ENCODE data around the gene CLCN2.

CLCN2 gene

DNA sequence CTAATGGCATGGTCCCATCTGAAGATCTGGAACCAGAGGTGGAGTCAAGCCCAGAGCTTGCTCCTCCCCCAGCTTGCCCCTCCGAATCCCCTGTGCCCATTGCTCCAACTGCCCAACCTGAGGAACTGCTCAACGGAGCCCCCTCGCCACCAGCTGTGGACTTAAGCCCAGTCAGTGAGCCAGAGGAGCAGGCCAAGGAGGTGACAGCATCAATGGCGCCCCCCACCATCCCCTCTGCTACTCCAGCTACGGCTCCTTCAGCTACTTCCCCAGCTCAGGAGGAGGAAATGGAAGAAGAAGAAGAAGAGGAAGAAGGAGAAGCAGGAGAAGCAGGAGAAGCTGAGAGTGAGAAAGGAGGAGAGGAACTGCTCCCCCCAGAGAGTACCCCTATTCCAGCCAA is 39.7 kb downstream of the CLCN2 start:
- no peak for DNase-seq

DNA sequence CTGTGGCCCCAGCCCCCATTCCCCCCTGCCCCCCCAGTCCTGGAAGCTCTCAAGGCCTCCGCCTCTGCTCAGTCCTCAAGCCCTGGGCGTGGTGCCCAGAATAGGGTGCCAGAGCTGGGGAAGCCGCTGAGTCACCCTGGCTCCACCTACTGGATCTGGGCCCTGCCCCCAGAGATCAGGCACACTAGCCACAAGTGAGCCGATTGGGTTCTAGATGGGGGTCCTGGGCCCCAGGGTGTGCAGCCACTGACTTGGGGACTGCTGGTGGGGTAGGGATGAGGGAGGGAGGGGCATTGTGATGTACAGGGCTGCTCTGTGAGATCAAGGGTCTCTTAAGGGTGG is 41.3 kb downstream of the CLCN2 start:
- DNase-seq, result peak; percentile 72

DNA sequence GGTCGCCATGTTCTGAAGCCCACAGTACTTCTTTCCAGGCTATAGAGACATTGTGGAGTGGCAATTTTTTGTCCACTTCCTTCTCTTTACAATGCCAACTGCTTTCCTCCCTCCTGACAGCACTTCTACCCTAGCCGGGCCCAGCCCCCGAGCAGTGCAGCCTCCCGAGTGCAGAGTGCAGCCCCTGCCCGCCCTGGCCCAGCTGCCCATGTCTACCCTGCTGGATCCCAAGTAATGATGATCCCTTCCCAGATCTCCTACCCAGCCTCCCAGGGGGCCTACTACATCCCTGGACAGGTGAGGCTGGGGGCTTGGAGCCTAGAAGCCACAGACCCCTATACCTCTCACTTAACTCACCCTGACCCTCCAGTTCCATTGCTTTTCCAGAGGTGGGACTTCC is 44.2 kb downstream of the CLCN2 start:
- no peak for DNase-seq

DNA sequence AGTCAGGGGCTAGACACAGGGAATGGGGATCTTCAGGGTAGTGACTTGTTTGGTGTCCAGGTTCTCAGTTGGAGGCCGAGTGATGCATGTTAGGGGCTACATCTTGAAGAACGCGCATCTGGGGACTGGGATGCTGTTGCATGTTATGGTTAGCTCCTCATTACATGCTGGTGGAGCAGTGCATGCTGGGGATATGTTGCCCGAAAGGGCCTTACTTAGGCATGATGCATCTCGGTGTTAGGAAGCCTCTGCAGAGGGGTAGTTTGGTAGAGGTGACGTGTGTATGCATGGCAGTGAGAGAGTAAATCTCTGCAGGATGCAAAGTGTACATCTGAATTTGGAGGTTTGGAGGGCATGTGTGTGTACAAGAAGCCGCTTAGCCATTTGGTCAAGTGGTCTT is 44.6 kb downstream of the CLCN2 start:
- no peak for DNase-seq

DNA sequence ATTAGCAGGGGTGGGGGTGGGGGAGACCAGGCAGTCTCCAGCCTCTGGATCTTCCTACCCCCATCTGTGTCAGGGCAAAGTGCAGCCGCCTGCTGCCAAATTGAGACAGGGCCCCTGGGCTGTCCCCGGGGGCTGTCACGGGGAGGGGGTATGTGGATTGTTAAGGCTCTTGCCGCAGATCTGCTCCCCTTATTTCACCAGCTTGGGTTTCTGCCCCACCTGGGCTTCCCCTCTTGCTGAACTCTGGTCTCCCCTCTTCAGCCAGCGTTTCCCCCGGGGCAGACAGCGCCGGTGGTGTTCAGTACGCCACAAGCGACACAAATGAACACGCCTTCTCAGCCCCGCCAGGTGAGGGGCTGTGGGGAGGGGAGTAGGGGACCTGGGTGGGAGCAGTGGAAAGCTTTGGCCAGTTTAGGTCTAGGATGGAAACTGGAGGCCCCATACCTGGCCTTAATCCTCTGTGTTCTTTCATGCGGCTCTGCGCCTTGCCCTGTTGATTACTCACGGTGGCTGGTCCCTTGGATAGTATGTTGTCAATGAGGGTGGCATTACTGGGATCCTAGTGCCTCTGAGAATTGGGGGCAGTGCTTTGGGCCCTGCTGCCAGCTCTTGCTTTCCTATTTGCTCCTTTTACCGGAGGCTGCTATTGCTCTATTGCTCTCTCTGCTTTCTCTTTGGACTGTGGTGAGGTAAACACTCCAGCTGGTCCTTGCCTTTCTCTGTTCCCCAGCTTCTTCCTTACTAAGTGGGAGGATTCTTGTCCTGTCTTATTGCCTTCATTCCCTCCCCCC is 45.3 kb downstream of the CLCN2 start:
- DNase-seq, result no peak

DNA sequence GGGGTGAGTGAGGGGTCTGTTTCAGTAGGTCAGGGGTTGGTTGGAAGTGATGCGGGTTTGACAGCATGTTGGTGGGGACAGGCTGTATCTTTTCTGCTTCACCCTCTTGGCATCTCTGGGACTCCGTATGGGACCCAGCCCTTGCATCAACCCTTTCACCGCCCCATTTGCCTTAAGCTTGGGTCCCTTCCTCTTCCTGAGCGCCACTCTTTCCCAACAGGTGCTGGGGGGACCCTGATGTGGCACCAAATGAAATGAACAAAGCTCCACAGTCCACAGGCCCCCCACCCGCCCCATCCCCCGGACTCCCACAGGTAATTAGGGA is 45.9 kb downstream of the CLCN2 start:
- no peak for DNase-seq

DNA sequence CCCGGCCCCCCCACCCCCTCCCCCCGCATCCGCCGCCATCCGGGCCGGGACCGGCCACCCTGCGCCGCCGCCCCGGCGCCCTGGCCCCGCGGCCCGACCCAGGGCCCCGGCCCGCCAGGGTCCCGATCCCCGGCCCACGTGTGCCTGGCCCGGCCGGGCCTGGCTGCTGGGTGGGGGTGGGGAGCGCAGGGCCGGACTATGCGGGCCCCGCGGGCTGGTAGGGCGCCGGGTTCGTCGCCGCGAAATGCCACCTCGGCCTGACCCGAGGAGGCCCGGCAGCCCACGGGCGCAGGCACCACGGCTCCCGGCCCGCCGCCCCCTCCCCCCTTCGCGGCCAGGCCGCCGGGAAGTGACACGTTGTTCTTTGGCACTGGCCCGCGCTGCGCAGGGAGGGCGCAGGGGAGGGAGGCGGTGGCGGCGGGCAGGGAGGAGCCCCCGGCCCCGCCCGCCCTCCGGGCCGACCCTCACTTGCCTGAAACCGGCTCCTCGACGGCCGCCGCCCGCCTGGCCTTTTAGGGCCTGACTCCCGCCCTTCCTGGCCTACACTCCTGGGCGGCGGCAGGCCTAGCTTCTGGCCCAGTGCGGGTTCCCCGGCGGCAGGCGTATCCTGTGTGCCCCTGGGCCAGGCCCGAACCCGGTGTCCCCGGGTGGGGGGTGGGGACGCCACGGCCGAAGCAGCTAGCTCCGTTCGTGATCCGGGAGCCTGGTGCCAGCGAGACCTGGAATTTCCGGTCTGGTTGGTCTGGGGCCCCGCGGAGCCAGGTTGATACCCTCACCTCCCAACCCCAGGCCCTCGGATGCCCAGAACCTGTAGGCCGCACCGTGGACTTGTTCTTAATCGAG is 46.5 kb downstream of the CLCN2 start:
- peak; percentile 67 for DNase-seq

DNA sequence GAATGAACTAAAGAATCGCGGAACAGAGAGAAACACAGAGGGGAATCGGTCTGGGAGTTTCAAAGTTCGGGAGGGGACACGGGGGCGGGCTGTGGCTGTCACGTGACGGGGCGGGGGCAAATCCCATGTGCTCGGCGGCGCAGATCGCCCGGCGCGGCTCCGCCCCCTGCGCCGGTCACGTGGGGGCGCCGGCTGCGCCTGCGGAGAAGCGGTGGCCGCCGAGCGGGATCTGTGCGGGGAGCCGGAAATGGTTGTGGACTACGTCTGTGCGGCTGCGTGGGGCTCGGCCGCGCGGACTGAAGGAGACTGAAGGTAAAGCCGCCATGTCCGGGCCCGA is 47.1 kb downstream of the CLCN2 start, which contains the start of gene EIF4G1:
TSS of gene EIF4G1 (plus strand) at position 244 of the 337 bp plus-strand sequence. CDS start 1,191 bp downstream, outside the sequence.
- DNase-seq, result peak; percentile 94

DNA sequence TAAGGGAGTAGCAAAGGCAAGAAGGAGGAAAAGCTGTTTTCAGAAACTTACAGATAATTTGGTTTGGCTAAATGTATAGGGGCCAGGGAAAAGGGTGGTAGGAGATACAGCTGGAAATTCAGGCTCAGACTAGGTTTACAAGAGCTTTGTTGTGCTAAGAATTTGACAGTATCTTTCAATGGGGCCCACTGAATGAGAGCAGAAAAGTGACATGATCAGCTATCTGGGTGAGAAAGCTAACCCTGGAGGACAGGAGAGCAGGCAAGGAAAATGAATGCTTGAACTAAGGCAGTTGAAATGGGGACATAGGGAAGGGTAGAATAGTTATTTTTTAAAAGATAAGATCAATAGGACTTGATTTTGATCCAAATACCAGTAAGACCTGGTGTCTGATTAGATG is 49.8 kb downstream of the CLCN2 start:
- DNase-seq, result no peak

DNA sequence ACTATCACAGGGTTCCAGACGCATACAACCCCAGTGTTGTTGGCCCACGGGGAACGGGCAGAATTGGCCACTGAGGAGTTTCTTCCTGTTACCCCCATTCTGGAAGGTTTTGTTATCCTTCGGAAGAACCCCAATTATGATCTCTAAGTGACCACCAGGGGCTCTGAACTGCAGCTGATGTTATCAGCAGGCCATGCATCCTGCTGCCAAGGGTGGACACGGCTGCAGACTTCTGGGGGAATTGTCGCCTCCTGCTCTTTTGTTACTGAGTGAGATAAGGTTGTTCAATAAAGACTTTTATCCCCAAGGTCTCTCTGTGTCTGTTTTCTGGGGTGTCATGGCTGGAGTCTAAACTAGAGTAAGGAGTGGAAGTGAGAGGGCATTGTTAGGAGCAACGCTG is 52.7 kb downstream of the CLCN2 start:
- no peak for DNase-seq

DNA sequence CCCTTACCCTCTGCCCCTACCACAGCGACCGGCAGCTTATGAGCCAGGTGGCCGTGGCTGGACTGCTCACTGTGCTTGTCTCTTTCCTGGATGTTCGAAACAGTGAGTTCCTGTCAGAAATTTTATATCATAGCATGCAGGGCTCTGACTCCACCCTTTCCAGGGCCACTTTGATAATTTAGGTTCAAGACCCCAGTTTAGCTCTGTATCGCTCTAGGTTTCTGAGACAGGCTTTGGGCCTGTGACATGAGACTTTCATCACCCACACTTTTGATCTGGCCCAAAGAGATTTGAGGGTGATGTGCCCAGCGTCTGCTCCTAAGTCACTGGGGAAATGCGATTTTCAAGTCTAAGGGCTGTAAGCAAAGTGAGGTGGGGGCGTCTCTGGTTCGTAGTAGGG is 53.5 kb downstream of the CLCN2 start:
- no peak for DNase-seq

DNA sequence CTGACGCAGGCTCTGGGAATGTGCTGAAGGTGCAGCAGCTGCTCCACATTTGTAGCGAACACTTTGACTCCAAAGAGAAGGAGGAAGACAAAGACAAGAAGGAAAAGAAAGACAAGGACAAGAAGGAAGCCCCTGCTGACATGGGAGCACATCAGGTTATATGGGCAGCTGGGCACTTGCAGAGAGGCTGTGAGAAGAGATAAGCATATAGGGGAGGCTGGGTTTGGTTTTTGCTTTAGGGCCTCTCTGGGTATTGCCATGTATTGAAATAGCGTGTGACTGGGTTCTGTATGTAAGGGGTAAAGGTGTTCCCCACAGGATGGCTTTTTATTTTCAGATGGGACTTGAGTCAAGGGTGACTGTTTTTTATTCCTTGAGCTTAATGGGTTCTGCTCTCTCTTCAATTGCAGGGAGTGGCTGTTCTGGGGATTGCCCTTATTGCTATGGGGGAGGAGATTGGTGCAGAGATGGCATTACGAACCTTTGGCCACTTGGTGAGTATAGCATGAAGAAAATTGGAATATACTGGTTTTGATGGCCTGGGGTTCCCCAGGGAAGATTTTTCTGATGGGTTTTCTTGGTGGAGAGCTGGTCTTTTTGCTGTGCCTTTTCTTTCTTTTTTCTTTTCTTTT is 54.9 kb downstream of the CLCN2 start:
- no peak for DNase-seq

DNA sequence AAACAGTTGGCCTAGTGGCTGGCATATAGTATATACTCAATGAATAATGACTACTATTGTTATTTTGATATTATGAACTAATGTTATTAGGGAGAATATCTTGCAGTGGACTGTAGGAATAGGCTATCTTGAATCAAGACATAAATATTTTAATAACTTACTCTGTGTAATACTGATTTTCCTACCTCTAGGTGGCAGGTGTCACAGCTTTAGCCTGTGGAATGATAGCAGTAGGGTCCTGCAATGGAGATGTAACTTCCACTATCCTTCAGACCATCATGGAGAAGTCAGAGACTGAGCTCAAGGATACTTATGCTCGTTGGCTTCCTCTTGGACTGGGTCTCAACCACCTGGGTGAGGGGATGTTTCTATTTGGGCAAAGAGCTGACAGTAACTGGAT is 55.8 kb downstream of the CLCN2 start:
- DNase-seq, result no peak

DNA sequence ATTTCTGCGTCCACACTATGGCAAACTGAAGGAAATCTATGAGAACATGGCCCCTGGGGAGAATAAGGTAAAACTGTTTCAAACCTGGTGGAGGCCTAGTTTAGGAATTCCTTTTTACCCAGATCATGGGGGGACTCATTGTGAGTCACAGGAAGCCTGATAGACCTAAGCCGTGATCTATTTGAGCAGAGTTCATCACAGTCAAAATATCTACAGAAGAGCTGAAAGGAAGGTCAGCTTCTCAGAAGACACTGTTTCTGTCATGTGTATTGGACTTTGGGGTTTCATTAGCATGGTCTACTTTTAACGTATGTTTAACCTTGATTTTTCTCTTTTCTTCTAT is 61.1 kb downstream of the CLCN2 start:
- DNase-seq, result no peak

DNA sequence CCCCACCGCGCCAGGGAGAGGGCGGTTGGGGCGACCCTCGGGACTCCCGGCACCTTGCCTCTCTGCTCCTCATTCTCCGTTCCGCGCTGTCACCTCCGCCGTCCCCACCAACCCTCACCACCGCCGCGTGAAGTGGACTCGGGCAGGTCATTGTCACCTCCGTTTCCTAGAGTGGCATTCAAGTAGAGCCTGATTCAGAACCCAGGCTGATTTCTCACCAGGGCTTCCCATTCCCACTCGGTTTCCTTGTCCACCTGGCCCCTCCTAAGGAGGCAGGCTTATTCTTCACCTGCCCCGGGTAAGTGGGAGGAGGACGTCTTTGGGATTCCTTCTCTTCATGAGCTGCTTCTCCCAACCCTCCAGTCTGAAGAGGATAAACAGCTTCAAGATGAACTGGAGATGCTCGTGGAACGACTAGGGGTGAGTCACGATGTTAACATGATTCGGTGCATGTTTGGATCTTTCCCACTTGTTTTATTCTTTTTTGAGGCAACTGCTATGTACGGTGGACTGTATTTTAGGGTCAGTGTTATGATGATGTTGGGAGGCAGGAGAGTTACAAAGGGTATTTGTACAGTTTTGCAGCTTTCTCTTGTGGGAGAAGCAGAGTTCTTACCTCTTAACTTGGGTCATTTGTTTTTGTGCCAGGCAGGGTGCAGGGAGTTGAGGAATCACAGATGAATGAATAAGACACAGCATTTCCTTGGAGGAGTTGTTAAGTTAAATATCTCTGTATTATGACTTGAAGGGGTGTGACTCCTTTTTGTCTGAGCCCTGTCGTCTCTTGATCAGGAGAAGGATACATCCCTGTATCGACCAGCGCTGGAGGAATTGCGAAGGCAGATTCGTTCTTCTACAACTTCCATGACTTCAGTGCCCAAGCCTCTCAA is 61.7 kb downstream of the CLCN2 start:
- no peak for DNase-seq

DNA sequence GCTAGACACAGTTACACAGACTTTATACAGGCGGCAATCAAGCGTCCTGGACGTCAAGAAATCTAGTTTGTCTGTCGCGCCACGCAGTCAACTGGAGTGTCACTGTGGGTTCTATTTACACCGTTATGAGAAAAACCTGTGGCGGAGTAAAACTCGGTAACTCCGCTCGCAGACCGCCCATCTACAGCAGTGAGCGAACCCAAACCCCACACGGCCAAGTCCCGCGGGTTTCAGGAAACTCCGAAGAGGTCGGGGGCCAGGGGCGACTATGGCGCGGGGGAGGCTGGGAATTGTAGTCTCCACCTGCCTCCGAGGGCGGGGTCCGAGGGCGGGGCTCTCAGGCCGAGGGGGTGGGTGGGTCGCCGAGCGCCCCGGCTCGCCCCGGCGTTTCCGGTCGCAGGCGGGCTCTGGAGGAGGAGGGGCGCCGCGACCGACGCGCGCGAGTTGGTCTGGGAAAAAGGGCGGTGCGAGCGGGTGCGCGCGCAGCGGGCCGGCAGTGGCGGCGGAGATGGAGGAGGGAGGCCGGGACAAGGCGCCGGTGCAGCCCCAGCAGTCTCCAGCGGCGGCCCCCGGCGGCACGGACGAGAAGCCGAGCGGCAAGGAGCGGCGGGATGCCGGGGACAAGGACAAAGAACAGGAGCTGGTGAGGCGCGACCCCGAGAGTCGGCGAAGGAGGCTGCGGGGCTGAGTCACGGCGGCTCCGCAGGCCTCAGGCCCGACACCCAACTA is 62.5 kb downstream of the CLCN2 start, which contains the start of gene PSMD2:
TSS of gene PSMD2 (plus strand) at position 483 of the 729 bp plus-strand sequence. CDS start at position 509, 26 bp downstream.
- DNase-seq, result peak; percentile 99

DNA sequence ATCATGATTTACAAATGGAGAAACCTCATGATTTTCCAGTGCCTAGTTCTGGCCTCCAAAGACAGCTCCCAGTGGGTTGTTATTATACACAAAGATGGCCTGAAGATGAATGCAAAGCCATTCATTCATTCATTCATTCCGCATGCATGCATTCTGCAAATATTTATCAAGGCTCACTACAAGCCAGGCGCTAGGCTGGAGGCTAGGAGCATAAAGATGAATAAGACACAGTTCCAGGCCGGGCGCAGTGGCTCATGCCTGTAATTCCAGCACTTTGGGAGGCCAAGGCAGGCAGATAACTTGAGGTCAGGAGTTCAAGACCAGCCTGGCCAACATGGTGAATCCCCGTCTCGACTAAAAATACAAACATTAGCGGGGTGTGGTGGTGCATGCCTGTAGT is 64.8 kb downstream of the CLCN2 start:
- no peak for DNase-seq

Data from stimulated activated CD8-positive, alpha-beta memory T cell treated with anti-CD3 and anti-CD28 coated beads, Interleukin-4, amount 100 ng/mL, for 48 hours (primary cell).